Activated naive CD8-positive, alpha-beta T cell treated with anti-CD3 and anti-CD28 coated beads, Interleukin-2, amount 10 ng/mL, durations not matched to agents 7 days and 5 days (primary cell): Measurements from ENCODE around the gene CRADD. TPM values are rescaled to one million over a fixed set of nuclear protein-coding genes. Genes with fewer than 3 reads are reported as not detected.
A peak's percentile ranks its signal among the peaks of the same experiment; 100 is the strongest.

Experiments used
- ATAC-seq: fragments of 150-1000 bp; cut with Tn5 transposase; one replicate; pipeline ENCODE4 v1.10.0; 2021; ENCODE audit warnings: low read depth, moderate library complexity
- POLR2A ChIA-PET: fragments of 350-600 bp; sonication (Branson Sonifier 250); formaldehyde crosslinking; loops from one replicate; lab custom pipeline; 2021; ENCODE audit warnings: antibody characterized with exemption; lab: Charles Lee
- DNase-seq: peaks from one replicate; pipeline ENCODE4 v3.0.0; 2021
- H3K27ac Mint-ChIP-seq: one replicate; pipeline ENCODE4 v1.8.0; 2022; ENCODE audit warnings: mild to moderate bottlenecking, mixed read lengths
- H3K27me3 Mint-ChIP-seq: one replicate; pipeline ENCODE4 v1.8.0; 2022; ENCODE audit warnings: mild to moderate bottlenecking, moderate library complexity, mixed read lengths
- H3K36me3 Mint-ChIP-seq: one replicate; pipeline ENCODE4 v1.8.0; 2021; ENCODE audit warnings: mild to moderate bottlenecking, mixed read lengths
- H3K4me1 Mint-ChIP-seq: one replicate; pipeline ENCODE4 v1.8.0; 2021; ENCODE audit warnings: mixed read lengths
- H3K4me3 Mint-ChIP-seq: one replicate; pipeline ENCODE4 v1.8.0; 2022; ENCODE audit warnings: mild to moderate bottlenecking, moderate library complexity, mixed read lengths
- H3K9me3 Mint-ChIP-seq: one replicate; pipeline ENCODE4 v1.8.0; 2021; ENCODE audit warnings: mixed read lengths
- total RNA-seq, 2 experiments: library from RNA; stranded (reverse); gene quantifications; one replicate each; pipeline ENCODE4 v1.2.3, GENCODE V29; 2021

The CRADD gene
- total RNA-seq, 2 experiments from 2014 or later, result 11.3 to 11.5 TPM

DNA sequence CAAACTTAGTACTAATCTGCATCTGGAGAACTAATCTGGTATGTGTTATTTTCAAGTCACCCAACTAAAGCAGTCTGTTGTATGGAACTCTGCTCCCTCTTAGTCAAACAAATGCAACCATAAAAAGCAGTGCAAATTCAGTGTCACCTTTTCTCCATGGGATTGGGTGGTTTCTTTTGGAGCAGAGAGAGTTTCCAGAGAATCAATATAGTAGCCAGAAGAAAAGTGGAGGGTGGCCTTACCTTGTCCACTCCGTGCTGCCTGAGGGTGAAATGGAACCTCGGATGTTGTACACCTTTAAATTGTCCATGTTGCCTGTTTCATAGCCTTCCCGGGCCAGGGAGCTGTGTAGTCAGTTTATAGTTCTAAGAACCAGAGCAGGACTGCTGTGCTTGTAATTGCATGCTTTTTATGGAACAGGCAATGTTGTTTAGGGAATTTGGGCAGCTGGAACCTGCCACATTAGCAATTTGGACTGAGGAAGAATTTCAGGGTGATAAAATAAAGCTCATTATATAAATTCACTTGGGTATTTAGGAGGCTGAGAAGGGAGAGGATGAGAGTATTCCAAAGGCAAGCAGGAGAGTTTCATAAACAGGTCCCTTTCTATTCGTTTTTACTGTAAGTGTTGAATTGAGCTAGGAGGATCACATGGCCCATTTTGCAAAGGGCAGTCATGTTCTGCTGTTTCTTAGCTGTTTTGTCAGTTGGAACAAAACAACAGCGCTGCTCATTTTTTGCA lies 60.5 kb downstream of the CRADD start:
- DNase-seq, result no peak
- POLR2A ChIA-PET, result no interaction called here
- peaks cover 22% of the 10 kb centered on the region for H3K4me1 Mint-ChIP-seq
- H3K27ac Mint-ChIP-seq, result no peak overlapping the region
- H3K27me3 Mint-ChIP-seq, result no peaks in the 10 kb centered on the region
- ATAC-seq, result no peak
- H3K36me3 Mint-ChIP-seq, result peaks cover 9% of the 10 kb centered on the region
- peaks cover 2% of the 10 kb centered on the region for H3K9me3 Mint-ChIP-seq
- no peak overlapping the region for H3K4me3 Mint-ChIP-seq

DNA sequence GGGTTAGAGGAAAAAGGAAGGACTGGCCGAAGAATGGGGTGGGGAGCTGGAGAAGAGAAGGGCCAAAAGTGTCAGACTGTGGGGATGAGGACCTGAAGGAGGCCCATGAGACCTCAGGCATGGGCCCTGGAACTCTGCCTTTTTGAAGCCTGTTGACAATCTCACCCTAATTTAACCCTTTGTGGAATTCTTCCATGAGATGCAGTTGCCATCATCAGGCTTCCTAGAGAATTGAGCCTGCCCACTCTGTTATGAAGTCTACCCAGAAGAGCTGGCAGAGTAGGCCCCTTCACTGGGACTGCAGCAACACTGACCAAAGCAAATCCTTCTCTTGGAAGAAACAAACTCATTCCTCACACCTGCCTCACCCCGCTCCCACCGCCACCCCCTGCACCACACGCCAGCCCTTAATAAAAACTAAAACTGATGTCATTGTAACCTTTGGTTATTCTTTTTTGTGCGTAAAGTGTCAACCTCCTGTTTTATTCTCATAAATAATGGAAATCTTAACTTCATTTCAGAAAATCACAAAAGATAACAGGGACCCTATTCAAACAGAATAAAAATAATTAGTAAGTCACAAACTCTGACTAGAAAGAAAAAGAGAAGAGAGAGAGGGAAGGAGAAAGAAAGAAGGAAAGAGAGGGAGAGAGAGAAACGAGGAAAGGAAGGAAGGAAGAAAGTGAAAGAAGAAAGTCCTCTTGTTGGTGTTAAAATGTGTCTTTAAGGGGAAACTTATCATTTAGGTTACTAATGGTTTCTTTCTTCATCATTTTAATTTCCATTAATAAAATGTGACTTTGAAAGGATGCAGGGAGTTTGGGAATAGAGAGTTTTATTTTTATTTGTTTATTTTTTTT lies 61.3 kb downstream of the CRADD start:
- ATAC-seq, result no peak
- Mint-ChIP-seq H3K27me3 (no peaks in the 10 kb centered on the region), H3K27ac (no peak overlapping the region), H3K4me3 (peak overlapping the region; percentile 27), H3K9me3 (peaks cover 2% of the 10 kb centered on the region), H3K4me1 (peaks cover 26% of the 10 kb centered on the region), H3K36me3 (peaks cover 9% of the 10 kb centered on the region)
- no peak for DNase-seq
- POLR2A ChIA-PET, result no interaction called here

DNA sequence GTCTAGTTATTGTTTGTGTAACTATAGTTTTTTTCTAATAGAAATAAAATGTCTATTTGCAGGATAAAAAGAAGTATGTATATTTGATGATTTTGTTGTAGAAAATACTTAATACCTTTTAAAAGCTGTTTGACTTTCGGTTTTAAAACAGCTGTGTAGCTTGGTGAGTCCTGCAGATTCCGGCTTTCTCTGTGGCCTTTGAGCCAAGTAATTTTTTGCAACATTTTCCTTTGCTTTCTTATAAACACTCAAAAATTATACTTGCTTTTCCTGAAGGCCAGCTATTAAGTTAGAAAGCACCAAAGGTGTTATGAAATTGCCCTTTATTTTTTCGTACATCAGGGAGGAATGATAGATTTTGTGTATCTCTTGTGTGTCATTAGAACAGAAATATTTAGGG lies 63.6 kb downstream of the CRADD start:
- DNase-seq (no peak), ATAC-seq (no peak)
- Mint-ChIP-seq H3K36me3 (peaks cover 4% of the 10 kb centered on the region), H3K27me3 (no peaks in the 10 kb centered on the region), H3K4me1 (peaks cover 29% of the 10 kb centered on the region), H3K27ac (no peak overlapping the region), H3K9me3 (no peaks in the 10 kb centered on the region), H3K4me3 (peak overlapping the region; percentile 90)
- POLR2A ChIA-PET, result interaction anchor here (1.4 kb wide), 1 partner anchor 170 kb away, joined by 6 read pairs; no protein-coding TSS in a partner anchor

DNA sequence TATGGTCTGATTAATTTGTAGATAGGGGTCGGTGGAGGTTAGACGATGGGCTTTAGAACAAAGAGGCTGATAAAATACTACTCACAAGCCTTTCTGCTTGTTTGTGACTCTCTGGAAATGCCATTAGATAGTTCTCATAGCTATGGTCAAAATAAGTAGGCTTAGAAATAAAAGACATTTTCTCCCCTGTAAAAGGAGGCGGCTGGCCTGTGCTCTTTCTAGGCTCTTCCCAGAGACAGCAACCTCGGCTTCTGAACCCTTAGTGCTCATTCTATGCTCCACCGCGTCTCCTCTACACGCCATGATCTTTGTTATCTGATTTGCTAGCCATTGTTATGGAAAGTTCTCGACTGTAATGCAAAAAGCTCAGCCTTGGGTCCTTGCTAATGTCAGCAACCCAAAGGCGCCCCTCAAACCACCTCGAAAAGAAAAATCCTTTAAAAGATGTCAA lies 64.5 kb downstream of the CRADD start:
- DNase-seq (peak; percentile 32), ATAC-seq (peak; percentile 57)
- Mint-ChIP-seq H3K9me3 (no peaks in the 10 kb centered on the region), H3K4me1 (peaks cover 29% of the 10 kb centered on the region), H3K27me3 (no peaks in the 10 kb centered on the region), H3K36me3 (peaks cover 4% of the 10 kb centered on the region), H3K4me3 (peak overlapping the region; percentile 90), H3K27ac (peak overlapping the region; percentile 83)
- POLR2A ChIA-PET, result interaction anchor here (0.7 to 1.6 kb wide), 5 partner anchors 25 to 172 kb away, joined by 3 to 10 read pairs (median 4); no protein-coding TSS in a partner anchor

DNA sequence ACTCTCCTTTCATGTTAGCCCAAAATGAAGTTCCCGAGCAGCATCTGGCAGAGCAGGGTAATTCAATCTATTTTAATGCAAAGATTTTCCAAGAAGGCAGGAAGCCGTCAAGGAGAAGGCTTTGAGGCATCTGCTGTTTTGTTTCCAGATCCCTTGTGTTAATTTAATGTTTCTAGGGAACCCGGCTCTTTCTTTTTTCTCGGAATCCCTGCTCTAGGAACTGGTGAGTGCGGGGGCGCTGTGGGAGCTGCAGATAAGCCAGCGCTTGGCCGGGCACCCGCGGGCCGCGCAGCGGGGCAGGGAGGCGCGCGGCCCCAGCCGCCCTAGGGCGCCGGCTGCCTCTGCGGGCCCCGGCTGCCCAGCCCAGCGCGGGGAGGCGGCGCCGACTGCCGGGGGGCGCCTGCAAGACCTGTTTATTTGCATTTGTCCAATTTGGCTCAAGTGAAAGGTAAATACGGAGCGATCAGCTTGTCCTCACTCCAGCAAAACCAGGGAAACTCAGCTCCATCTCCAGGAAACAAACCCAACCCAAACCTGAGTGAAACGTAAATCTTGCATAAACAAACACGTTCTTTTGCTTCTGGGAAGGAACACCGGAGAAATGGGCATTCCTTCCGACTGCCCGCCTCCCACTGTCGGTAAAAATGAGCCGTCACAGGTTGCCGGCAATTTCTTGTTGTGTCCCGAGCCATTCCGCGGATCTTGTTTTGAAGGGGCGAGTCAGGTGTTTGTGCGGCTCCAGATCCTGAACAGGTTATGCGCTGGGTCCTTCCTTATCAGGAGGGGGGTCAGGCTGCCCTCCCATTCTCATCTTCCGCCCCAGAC lies 65.1 kb downstream of the CRADD start:
- peaks cover 4% of the 10 kb centered on the region for H3K36me3 Mint-ChIP-seq
- ATAC-seq, result peak; percentile 95
- H3K27ac Mint-ChIP-seq, result peak overlapping the region; percentile 88
- no peaks in the 10 kb centered on the region for H3K9me3 Mint-ChIP-seq
- H3K27me3 Mint-ChIP-seq, result no peaks in the 10 kb centered on the region
- H3K4me1 Mint-ChIP-seq, result peaks cover 30% of the 10 kb centered on the region
- POLR2A ChIA-PET, result interaction anchor here (0.6 to 1.6 kb wide), 7 partner anchors 24 to 359 kb away, joined by 3 to 10 read pairs (median 3); no protein-coding TSS in a partner anchor
- peak overlapping the region; percentile 90 for H3K4me3 Mint-ChIP-seq
- peak; percentile 80 for DNase-seq

DNA sequence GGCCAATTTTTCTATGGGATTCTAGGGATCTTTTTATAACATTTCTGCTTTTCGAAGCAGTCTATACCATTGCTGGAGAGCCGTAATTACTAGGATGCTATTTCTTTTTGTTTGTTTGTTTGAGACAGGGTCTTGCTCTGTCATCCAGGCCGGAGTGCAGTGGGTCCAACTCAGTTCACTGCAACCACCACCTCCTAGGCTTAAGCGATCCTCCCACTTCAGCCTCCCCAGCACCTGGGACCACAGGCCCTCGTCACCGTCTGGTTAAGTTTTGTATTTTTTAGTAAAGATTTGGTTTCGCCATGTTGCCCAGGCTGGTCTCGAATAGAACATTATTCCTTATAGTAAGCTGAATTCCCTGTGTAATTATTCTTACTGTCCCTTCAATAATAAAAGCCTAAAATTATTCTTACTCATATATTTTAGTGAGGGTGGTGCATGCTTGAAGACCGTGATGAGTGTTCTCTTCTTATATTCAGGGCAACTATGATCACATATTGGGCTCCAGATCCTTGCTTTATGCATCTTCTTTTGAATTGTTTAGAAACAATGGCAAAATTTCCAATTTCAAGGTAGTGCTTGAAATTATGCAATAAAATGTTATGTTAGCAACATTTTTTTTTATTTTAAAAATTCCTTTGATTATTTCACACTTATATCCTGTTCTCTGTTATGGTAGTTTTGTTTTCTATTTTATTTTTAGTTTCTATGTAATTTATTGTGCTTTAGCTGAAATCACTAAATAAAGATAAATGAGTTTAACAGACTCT lies 66.2 kb downstream of the CRADD start:
- H3K27ac Mint-ChIP-seq, result no peak overlapping the region
- POLR2A ChIA-PET, result no interaction called here
- H3K4me1 Mint-ChIP-seq, result peaks cover 30% of the 10 kb centered on the region
- H3K27me3 Mint-ChIP-seq, result no peaks in the 10 kb centered on the region
- no peak for DNase-seq
- peak overlapping the region; percentile 85 for H3K4me3 Mint-ChIP-seq
- ATAC-seq, result no peak
- H3K9me3 Mint-ChIP-seq, result no peaks in the 10 kb centered on the region
- H3K36me3 Mint-ChIP-seq, result peaks cover 4% of the 10 kb centered on the region

DNA sequence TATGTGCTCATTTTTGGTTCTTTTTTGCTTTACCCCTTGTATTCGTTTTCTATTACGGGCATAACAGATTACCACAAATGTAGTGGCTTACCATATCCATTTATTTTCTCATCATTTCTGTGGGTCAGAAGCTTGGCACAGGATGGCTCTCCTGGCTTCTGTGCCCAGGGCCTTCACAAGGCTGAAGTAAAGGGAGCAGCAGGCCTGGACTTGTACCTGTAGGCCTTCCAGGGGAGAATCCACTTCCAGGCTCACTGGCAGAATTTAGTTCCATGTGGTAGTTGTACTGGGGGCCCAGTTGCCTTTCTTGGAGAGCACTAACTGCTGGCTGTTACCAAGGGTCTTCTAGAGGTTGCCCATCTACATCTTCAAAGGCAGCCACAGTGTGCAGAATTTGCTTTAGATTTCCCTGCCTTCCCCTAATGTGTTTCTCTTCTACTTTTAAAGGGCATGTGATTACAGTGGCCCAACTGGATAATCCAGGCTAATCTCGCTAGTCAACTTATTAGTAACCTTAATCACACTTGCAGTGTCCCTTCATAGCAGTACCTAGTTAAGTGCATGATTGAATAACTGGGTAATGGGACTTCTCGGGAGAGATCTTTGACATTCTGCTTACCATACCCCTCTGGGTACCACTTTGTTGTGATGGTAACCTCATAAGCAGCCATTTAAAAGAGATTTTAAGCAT lies 67.0 kb downstream of the CRADD start:
- POLR2A ChIA-PET, result no interaction called here
- ATAC-seq, result no peak
- DNase-seq, result no peak
- no peak overlapping the region for H3K4me3 Mint-ChIP-seq
- peaks cover 30% of the 10 kb centered on the region for H3K4me1 Mint-ChIP-seq
- no peak overlapping the region for H3K27ac Mint-ChIP-seq
- peaks cover 4% of the 10 kb centered on the region for H3K36me3 Mint-ChIP-seq
- no peaks in the 10 kb centered on the region for H3K27me3 Mint-ChIP-seq
- H3K9me3 Mint-ChIP-seq, result no peaks in the 10 kb centered on the region

DNA sequence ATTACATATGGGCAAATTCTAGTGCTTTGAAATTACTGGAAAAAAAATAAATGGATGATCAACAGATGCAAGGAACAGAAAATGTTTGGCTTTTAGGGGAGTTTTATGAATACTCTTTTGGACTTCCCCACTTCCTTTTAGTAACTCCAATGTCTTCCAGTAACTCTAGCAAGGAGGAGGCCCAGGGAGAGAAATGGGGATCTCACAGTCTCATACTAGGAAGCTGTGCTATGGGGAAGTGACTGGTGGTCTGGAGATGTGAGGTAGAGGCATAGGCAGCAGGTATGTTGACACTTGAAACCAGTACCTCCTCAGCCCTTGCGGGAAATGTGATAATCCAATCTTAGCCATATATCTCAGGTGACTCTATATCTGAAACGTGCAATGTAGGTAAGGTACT lies 68.1 kb downstream of the CRADD start:
- no peaks in the 10 kb centered on the region for H3K9me3 Mint-ChIP-seq
- DNase-seq, result no peak
- ATAC-seq, result no peak
- H3K4me3 Mint-ChIP-seq, result no peak overlapping the region
- H3K27ac Mint-ChIP-seq, result no peak overlapping the region
- peaks cover 31% of the 10 kb centered on the region for H3K4me1 Mint-ChIP-seq
- H3K36me3 Mint-ChIP-seq, result peaks cover 4% of the 10 kb centered on the region
- POLR2A ChIA-PET, result interaction anchor here (0.7 kb wide), 1 partner anchor 68 kb away, joined by 3 read pairs; the partner anchor contains the start of gene CRADD
- no peaks in the 10 kb centered on the region for H3K27me3 Mint-ChIP-seq

DNA sequence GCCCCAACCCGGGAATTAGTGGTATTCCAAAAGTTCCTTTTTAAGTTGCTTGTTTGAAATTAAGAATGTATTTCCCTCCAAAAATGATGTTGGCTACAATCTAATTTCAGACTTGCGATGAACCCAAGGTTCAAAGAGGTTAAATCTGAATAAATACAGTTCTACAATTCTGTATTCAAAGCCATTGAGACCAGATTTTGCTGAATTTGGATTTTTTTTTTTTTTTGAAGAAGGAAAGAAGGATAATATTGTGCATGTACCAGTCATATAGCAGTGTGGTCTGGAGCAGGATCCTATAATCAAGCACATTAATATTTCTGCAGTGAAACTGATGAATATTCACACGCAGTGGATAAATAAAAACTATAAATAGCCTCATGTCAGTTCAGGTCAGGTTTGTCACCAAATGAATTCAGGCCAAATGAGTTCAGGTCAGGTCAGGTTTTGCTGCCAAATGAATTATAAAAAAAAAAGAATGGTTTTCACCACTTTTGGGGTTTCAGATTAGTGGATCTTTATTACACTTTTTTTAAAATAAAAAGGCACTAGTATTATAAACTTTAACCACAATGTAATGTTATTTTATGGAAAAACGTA lies 69.5 kb downstream of the CRADD start:
- Mint-ChIP-seq H3K27ac (peak overlapping the region; percentile 10), H3K27me3 (no peaks in the 10 kb centered on the region), H3K4me1 (peaks cover 21% of the 10 kb centered on the region), H3K9me3 (no peaks in the 10 kb centered on the region), H3K4me3 (no peak overlapping the region), H3K36me3 (peaks cover 4% of the 10 kb centered on the region)
- no peak for DNase-seq
- POLR2A ChIA-PET, result no interaction called here
- ATAC-seq, result no peak

DNA sequence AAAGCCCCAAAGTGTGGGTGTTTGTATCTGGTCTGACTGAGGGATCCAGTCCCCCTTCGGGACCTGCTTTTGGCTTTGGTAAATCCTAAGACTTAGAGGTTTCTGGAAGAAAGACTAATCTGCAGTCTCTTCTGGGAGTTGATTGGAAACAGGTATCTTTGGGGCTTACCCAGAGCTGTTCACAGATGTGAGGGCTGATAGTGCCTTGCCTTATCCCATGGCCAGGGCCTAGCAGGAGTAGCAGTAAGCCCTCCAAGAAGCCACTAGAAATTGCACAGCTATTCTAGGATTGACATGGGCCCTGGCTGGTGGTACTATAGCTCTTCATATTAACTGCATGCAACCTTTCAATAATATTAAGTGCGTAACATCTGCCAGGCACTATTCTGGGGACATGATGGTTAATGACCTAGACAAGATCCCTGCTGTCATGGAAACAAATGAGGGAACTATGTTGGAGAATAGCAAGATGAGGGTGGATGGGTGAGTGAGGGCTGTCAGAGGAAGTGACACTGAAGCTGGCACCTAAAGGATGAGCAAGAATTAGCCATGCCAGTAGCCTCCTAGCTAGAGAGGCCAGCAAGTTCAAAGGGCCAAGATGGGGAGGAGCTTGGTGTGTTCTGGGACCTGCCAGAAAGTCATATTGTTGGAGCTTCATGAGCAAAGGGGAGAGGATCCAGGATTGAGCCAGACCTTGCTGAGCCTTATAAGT lies 71.7 kb downstream of the CRADD start:
- ATAC-seq (no peak), DNase-seq (no peak)
- Mint-ChIP-seq H3K4me1 (peaks cover 10% of the 10 kb centered on the region), H3K4me3 (no peak overlapping the region), H3K27ac (no peak overlapping the region), H3K27me3 (no peaks in the 10 kb centered on the region), H3K36me3 (peaks cover 17% of the 10 kb centered on the region), H3K9me3 (peaks cover 10% of the 10 kb centered on the region)
- POLR2A ChIA-PET, result no interaction called here

DNA sequence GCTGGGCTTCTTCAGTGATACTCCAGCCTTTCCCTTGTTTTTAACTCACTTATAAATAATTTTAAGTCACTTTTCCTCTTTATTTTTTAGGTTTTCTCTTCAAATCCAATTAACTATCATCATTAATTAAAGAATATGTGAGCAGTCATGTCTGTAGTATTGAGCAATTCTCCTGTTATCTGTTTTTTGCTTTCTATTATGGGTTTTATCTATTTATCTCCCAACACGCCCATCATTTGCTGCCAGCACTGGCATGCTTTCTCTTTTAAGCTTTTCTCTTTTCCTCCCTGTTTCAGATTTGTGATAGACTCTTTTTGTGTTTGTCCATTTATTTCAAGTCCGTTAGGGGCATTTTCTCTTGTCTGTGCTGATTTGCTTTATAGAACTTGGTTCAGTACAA lies 72.3 kb downstream of the CRADD start:
- Mint-ChIP-seq H3K4me1 (peaks cover 9% of the 10 kb centered on the region), H3K27ac (no peak overlapping the region), H3K4me3 (no peak overlapping the region), H3K9me3 (peaks cover 12% of the 10 kb centered on the region), H3K27me3 (no peaks in the 10 kb centered on the region), H3K36me3 (peaks cover 17% of the 10 kb centered on the region)
- ATAC-seq (no peak), DNase-seq (no peak)
- POLR2A ChIA-PET, result no interaction called here
